Tibial nerve (tissue), 4 donors: ENCODE results near the gene DMGDH.

Experiments
- CTCF ChIP-seq, 5 experiments: fragments of 200-600 bp in 3 of 5; fragments of 450-650 bp in 2 of 5; sonication (generic) in 3 of 5; IDR thresholded peaks; one replicate each; pipeline ENCODE4 v1.5.1; 2016 to 2019; ENCODE audit warnings: antibody characterized with exemption in 5 of 5, mild to moderate bottlenecking in 3 of 5, moderate library complexity in 2 of 5
- EP300 ChIP-seq, 2 donors: sonication (generic); formaldehyde crosslinking; IDR thresholded peaks; one replicate each; pipeline ENCODE4 v1.6.1; 2017; ENCODE audit warnings: antibody characterized with exemption in 2 of 2, mild to moderate bottlenecking in 1 of 2
- POLR2A ChIP-seq, 2 donors: fragments of 450-650 bp; IDR thresholded peaks; one replicate each; pipeline ENCODE4 v1.6.1; 2017; ENCODE audit warnings: antibody characterized with exemption in 2 of 2, mild to moderate bottlenecking in 2 of 2, moderate library complexity in 2 of 2

- no peak for TF ChIP-seq CTCF (IDR thresholded peaks at IDR 0.05)
- no peak for TF ChIP-seq POLR2A (IDR thresholded peaks at IDR 0.05)
- no peak for TF ChIP-seq EP300 (IDR thresholded peaks at IDR 0.05)
These were observed 37.3 kb downstream of the DMGDH start for GRCh38 chr5:79032031-79032695.
